ENCODE measurements around the gene TBX10. TPM values are rescaled to one million over a fixed set of nuclear protein-coding genes. Genes with fewer than 3 reads are reported as not detected.

Gene TBX10
- total and polyA plus RNA-seq, 2 donors (not counting 3 experiments of a cell fraction or from before 2014, with no cell fraction given), result not detected

DNA sequence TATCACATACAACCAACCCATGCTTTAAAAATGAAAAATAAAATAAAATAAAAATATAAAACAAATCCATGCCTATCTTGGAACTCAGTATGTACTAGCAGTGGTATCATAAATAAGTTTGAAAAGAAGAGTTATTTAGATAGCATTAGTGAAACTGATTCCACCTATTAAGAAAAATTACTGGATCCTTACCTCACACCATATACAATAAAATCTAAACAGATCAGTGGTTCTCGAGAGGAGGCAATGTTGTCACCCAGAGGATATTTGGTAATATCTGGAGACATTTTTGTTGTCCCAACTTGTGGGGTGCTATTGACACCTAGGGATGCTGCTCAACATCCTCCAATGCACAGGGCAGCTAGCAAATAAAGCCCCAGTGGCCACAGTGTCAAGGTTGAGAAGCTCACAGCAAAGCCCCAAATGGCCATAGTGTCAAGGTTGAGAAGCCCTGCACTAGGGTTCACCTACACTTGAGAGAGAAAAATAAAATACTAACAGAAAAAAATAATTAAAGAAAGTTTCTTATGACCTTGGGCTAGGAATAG, 42.7 kb downstream of the TBX10 start:
- ChIA-PET CTCF (no interaction called here), POLR2A (no interaction called here)
- no peak for FAIRE-seq
- Histone ChIP-seq H3K4me2 (ENCODE audit: insufficient read depth, low read length) (no peak overlapping the region), H3K27me3 (ENCODE audit: control insufficient read depth in 2 of 2, insufficient read depth in 2 of 2, low read length in 2 of 2) (peaks cover 14 to 31% of the 10 kb centered on the region in 2 experiments), H3K36me3 (ENCODE audit: control insufficient read depth in 2 of 2, extremely low read depth in 1 of 2, insufficient read depth in 2 of 2, low read length in 2 of 2) (no peaks in the 10 kb centered on the region), H3K4me3 (replicated peaks in 1 of 3; ENCODE audit: insufficient read depth in 1 of 3, low read depth in 1 of 3, low read length in 3 of 3) (no peak overlapping the region), H3K9me3 (replicated peaks; ENCODE audit: control insufficient read depth, insufficient read depth, low read length) (no peaks in the 10 kb centered on the region), H3K9me1 (replicated peaks; ENCODE audit: control insufficient read depth, extremely low read depth, insufficient read depth, low read length) (no peaks in the 10 kb centered on the region), H3K27ac (ENCODE audit: insufficient read depth, low read depth, low read length) (no peak overlapping the region), H4K20me1 (replicated peaks; ENCODE audit: control insufficient read depth, extremely low read depth, insufficient read depth, low read length) (no peaks in the 10 kb centered on the region), H3K9ac (replicated peaks; ENCODE audit: extremely low read depth, insufficient read depth, low read length) (no peak overlapping the region), H3K4me1 (ENCODE audit: control insufficient read depth, extremely low read depth, insufficient read depth, low read length) (no peaks in the 10 kb centered on the region), H2AFZ (ENCODE audit: low read depth, low read length) (no peak overlapping the region), H3K79me2 (ENCODE audit: control insufficient read depth, insufficient read depth, low read length) (no peaks in the 10 kb centered on the region)
- no peak for DNase-seq (ENCODE audit: low read depth, low spot score)
- intact Hi-C loops (cut with micrococcal nuclease), result no loop called here
- TF ChIP-seq EZH2 (IDR thresholded peaks at IDR 0.05; ENCODE audit: borderline replicate concordance, low read depth, low read length, severe bottlenecking) (no peak), GATA2 (IDR thresholded peaks at IDR 0.05; ENCODE audit: insufficient read depth, insufficient read length, low read depth, low read length) (no peak), JUN (IDR thresholded peaks at IDR 0.05; ENCODE audit: borderline replicate concordance, insufficient read depth, insufficient read length, low read depth) (no peak), FOS (IDR thresholded peaks at IDR 0.05; ENCODE audit: borderline replicate concordance, insufficient read depth, low read length) (no peak), POLR2AphosphoS5 (IDR thresholded peaks at IDR 0.05; ENCODE audit: insufficient read depth, low read depth, low read length) (no peak), MYC (IDR thresholded peaks at IDR 0.05; ENCODE audit: low read depth, low read length) (no peak), POLR2A (IDR thresholded peaks at IDR 0.05; ENCODE audit: low read depth, low read length) (no peak)
- TF ChIP-seq, protein P1, sequence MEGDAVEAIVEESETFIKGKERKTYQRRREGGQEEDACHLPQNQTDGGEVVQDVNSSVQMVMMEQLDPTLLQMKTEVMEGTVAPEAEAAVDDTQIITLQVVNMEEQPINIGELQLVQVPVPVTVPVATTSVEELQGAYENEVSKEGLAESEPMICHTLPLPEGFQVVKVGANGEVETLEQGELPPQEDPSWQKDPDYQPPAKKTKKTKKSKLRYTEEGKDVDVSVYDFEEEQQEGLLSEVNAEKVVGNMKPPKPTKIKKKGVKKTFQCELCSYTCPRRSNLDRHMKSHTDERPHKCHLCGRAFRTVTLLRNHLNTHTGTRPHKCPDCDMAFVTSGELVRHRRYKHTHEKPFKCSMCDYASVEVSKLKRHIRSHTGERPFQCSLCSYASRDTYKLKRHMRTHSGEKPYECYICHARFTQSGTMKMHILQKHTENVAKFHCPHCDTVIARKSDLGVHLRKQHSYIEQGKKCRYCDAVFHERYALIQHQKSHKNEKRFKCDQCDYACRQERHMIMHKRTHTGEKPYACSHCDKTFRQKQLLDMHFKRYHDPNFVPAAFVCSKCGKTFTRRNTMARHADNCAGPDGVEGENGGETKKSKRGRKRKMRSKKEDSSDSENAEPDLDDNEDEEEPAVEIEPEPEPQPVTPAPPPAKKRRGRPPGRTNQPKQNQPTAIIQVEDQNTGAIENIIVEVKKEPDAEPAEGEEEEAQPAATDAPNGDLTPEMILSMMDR (IDR thresholded peaks at IDR 0.05; ENCODE audit: extremely low read depth in 1 of 2, insufficient read depth in 1 of 2, low read depth in 1 of 2, low read length in 2 of 2), result no peak
- dilution Hi-C loops (cut with MboI; ENCODE audit: extremely low pct_ligation_motif_present, low sequenced_read_pairs), result no loop called here
- no TSS peak for BruUV-seq (replicated peaks)
